ENCODE data around the gene MX2. TPM values are rescaled to one million over a fixed set of nuclear protein-coding genes. Genes with fewer than 3 reads are reported as not detected.

Gene MX2
- total RNA-seq, 4 donors from 2014 or later: 0.29 to 19.0 (median 8.2) TPM

DNA sequence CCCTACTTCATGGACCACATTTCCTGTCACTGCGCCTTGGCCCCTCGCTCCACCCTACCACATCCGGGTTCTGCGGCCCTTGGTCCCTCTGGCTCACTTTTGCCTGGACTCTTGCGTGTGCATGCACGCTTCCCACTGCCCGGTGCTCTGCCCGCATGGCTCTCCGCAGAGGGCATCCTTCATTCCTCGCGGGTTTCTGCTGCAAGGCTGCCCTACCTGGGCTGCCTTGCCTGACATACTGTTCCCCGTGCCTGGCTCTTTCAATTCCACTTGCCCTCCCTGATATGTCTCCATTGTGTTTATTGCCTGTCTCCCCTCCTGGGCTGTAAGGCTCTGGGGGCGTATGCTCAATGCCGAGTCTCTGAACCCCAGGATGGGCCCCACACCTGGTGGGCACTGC lies 26.4 kb downstream of the MX2 start:
- DNase-seq: no peak
- no peak overlapping the region for H3K27ac ChIP-seq
- no peak overlapping the region for H3K4me3 ChIP-seq
- TF ChIP-seq CTCF (IDR thresholded peaks at IDR 0.05): no peak
- no peak for TF ChIP-seq POLR2A (IDR thresholded peaks at IDR 0.05)
- no peaks in the 10 kb centered on the region for H3K4me1 ChIP-seq
- no peaks in the 10 kb centered on the region for H3K36me3 ChIP-seq
- intact Hi-C loops (cut with DNase I; ENCODE audit: low total_unique reads): no loop called here
- H3K9me3 ChIP-seq: no peaks in the 10 kb centered on the region
- no peaks in the 10 kb centered on the region for H3K27me3 ChIP-seq

- TF ChIP-seq CTCF (IDR thresholded peaks at IDR 0.05) (no peak), POLR2A (IDR thresholded peaks at IDR 0.05) (no peak)
- H3K27me3 ChIP-seq: no peaks in the 10 kb centered on the region
- no peaks in the 10 kb centered on the region for H3K9me3 ChIP-seq
- H3K36me3 ChIP-seq: no peaks in the 10 kb centered on the region
- H3K4me3 ChIP-seq: no peak overlapping the region
- no peaks in the 10 kb centered on the region for H3K4me1 ChIP-seq
- H3K27ac ChIP-seq: no peak overlapping the region
- no peak for DNase-seq
- intact Hi-C loops (cut with DNase I; ENCODE audit: low total_unique reads): no loop called here
Measured at GRCh38 chr21:41390043-41390639, 28.3 kb downstream of the MX2 start.

- no peak overlapping the region for H3K4me3 ChIP-seq
- no peak for TF ChIP-seq CTCF (IDR thresholded peaks at IDR 0.05)
- TF ChIP-seq POLR2A (IDR thresholded peaks at IDR 0.05): no peak
- no peaks in the 10 kb centered on the region for H3K36me3 ChIP-seq
- H3K27me3 ChIP-seq: no peaks in the 10 kb centered on the region
- intact Hi-C loops (cut with DNase I; ENCODE audit: low total_unique reads): no loop called here
- no peaks in the 10 kb centered on the region for H3K4me1 ChIP-seq
- H3K27ac ChIP-seq: no peak overlapping the region
- no peaks in the 10 kb centered on the region for H3K9me3 ChIP-seq
- DNase-seq: no peak
Measured at GRCh38 chr21:41393876-41394465, 32.1 kb downstream of the MX2 start.

GRCh38 chr21:41396558-41397075 lies 34.8 kb downstream of the MX2 start:
- TF ChIP-seq POLR2A (IDR thresholded peaks at IDR 0.05): no peak
- TF ChIP-seq CTCF (IDR thresholded peaks at IDR 0.05): no peak
- intact Hi-C loops (cut with DNase I; ENCODE audit: low total_unique reads): no loop called here
- no peaks in the 10 kb centered on the region for H3K9me3 ChIP-seq
- DNase-seq: no peak
- H3K36me3 ChIP-seq: no peaks in the 10 kb centered on the region
- H3K4me3 ChIP-seq: no peak overlapping the region
- no peaks in the 10 kb centered on the region for H3K27me3 ChIP-seq
- no peaks in the 10 kb centered on the region for H3K4me1 ChIP-seq
- no peak overlapping the region for H3K27ac ChIP-seq

- Histone ChIP-seq H3K4me3 (no peak overlapping the region), H3K27me3 (no peaks in the 10 kb centered on the region), H3K4me1 (no peaks in the 10 kb centered on the region), H3K27ac (no peak overlapping the region), H3K36me3 (no peaks in the 10 kb centered on the region), H3K9me3 (no peaks in the 10 kb centered on the region)
- DNase-seq: no peak
- intact Hi-C loops (cut with DNase I; ENCODE audit: low total_unique reads): no loop called here
- TF ChIP-seq CTCF (IDR thresholded peaks at IDR 0.05): no peak
- TF ChIP-seq POLR2A (IDR thresholded peaks at IDR 0.05): no peak
Measured at GRCh38 chr21:41397471-41397891, 35.7 kb downstream of the MX2 start.
